Measurements from ENCODE around the gene ZNF593.

The ZNF593 gene

DNA sequence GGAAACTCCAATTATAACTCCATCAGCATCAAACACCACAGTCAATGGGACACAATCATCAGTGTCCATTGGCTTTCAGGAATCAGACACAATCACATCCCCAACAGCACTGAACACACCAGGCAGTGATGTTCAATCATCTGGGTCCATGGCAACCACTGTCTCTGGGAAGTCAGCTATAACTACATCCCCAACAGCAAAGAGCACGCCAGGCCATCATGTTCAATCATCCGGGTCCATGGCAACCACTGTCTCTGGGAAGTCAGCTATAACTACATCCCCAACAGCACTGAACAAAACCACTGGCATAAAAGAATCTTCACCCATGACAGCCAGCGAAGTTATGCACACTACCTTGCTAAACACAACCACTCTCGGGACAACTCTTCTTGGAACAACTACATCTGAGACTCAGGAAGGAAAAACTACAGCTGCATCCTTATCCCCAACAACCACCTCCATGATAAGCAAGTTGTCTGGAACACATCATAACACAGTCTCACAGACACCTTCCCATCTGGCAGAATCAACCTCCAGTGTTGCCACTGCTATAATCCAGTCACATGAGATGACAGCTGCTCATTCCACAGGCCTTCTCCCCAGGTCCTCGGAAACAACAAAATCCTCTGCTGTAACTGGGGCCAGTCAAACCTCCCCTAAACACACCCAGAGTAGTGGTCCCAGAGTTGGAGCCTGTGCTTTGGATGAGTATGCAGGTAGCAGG is 40.6 kb downstream of the ZNF593 start:
- DNase-seq (ENCODE audit: low spot score), result no peak

DNA sequence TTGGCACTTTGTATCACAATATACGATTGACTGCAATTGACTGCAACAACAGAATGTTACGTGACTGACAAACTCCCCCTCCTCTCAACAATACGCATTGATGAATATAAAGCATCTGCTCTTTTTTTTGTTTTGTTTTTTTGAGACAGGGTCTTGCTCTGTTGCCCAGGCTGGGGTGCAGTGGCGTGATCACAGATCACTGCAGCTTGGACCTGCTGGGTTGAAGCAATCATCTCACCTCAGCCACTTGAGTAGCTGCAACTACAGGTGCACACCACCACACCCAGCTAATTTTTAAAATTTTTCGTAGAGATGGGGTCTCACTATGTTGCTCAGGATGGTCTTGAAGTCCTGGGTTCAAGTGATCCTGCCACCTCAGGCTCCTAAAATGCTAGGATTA is 43.0 kb downstream of the ZNF593 start:
- no peak for DNase-seq (ENCODE audit: low spot score)

DNA sequence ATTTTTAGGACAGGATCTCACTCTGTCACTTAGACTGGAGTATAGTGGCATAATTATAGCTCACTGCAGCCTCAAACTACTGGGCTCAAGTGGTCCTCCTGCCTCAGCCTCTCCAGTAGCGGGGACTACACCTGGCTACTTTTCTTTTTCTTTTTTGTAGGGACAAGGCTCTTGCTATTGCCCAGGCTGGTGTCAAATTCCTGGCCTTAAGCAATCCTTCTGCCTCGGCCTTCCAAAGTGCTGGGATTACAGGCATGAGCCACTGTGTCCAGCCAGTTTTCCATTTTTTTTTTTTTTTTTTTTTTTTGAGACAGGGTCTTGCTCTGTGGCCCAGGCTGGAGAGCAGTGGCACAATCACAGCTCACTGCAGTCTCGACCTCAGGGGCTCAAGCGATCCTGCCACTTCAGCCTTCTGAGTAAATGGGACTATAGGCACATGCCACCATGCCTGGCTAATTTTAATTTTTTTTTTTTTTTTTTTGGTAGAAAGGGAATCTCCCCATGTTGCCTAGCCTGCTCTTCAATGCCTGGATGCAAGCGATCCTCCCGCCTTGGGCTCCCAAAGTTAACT is 43.7 kb downstream of the ZNF593 start:
- DNase-seq (ENCODE audit: low spot score), result no peak

DNA sequence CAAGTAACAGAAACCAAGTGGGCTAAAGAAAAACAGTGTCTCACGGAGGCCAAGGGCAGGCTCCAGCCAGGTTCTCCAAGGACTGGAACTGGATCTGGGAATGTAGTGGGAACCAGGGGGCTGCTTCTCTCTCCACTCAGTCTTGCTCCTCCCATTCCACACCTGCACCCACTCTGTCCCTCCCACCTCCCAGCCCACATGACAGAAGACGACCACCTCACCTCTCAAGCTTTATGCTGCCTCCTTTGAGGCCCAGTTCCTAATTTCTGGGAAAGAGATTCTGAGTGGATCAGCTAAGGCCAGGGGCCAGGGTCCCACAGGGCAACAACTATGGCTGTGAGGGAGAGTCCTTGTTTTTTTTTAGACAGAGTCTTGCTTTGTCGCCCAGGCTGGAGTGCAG is 45.5 kb downstream of the ZNF593 start:
- no peak for DNase-seq (ENCODE audit: low spot score)

DNA sequence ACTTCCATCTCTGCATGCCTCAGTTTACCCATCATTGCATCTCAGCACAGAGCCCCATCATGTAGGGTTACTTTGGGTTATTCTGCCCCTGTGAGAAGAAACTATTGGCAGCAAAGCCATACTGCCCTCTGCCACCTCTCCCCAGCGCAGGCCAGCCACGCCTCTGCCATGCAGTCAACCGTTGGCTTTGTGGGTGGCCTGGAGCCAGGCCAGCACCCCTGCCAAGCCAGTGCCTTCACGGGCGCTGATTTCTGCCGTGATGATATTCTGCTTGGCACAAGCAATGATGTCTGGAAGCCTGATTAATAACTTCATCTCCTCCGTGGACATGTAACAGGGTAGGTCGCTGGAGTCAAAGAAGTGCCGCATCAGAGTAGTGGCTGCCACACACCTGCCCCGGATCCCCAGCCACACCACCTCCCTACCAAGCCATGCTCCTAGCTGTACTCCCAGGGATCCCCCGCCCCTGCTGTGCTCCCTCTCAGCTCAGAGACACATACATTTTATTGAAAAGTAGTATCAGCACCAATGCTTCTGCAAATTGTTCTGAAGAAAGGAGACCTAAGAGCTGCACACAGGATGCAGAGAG is 49.3 kb downstream of the ZNF593 start:
- DNase-seq (ENCODE audit: low spot score), result no peak

Measured in COLO829 (cell line).